ENCODE measurements around the gene SH3GL2.

SH3GL2 gene

GRCh38 chr9:17622141-17622540, 43.3 kb downstream of the SH3GL2 start:
- no peak overlapping the region for H3K4me3 ChIP-seq (replicated peaks in 1 of 2; ENCODE audit: low read depth in 2 of 2, low read length in 2 of 2)
- DNase-seq (ENCODE audit: low read depth in 2 of 2), result no peak
- no peak for TF ChIP-seq CTCF (IDR thresholded peaks at IDR 0.05; ENCODE audit: low read depth, low read length)

GRCh38 chr9:17622749-17623148, 43.9 kb downstream of the SH3GL2 start:
- no peak for TF ChIP-seq CTCF (IDR thresholded peaks at IDR 0.05; ENCODE audit: low read depth, low read length)
- no peak for DNase-seq (ENCODE audit: low read depth in 2 of 2)
- no peak overlapping the region for H3K4me3 ChIP-seq (replicated peaks in 1 of 2; ENCODE audit: low read depth in 2 of 2, low read length in 2 of 2)

- TF ChIP-seq CTCF (IDR thresholded peaks at IDR 0.05; ENCODE audit: low read depth, low read length), result no peak
- no peak for DNase-seq (ENCODE audit: low read depth in 2 of 2)
- H3K4me3 ChIP-seq (replicated peaks in 1 of 2; ENCODE audit: low read depth in 2 of 2, low read length in 2 of 2), result no peak overlapping the region
Observed at GRCh38 chr9:17623965-17624364, 45.1 kb downstream of the SH3GL2 start.

GRCh38 chr9:17624571-17624970, 45.7 kb downstream of the SH3GL2 start:
- DNase-seq (ENCODE audit: low read depth in 2 of 2), result no peak
- no peak overlapping the region for H3K4me3 ChIP-seq (replicated peaks in 1 of 2; ENCODE audit: low read depth in 2 of 2, low read length in 2 of 2)
- no peak for TF ChIP-seq CTCF (IDR thresholded peaks at IDR 0.05; ENCODE audit: low read depth, low read length)

GRCh38 chr9:17625644-17626388, 47.0 kb downstream of the SH3GL2 start:
- H3K4me3 ChIP-seq (replicated peaks in 1 of 2; ENCODE audit: low read depth in 2 of 2, low read length in 2 of 2), result no peak overlapping the region
- TF ChIP-seq CTCF (IDR thresholded peaks at IDR 0.05; ENCODE audit: low read depth, low read length), result no peak
- DNase-seq (ENCODE audit: low read depth in 2 of 2), result no peak

- no peak overlapping the region for H3K4me3 ChIP-seq (replicated peaks in 1 of 2; ENCODE audit: low read depth in 2 of 2, low read length in 2 of 2)
Observed at GRCh38 chr9:17627641-17628040, 48.8 kb downstream of the SH3GL2 start.

More at GRCh38 chr9:17627641-17628040, 48.8 kb downstream of the SH3GL2 start:
- TF ChIP-seq CTCF (IDR thresholded peaks at IDR 0.05; ENCODE audit: low read depth, low read length), result no peak
- no peak for DNase-seq (ENCODE audit: low read depth in 2 of 2)

Data from cardiac fibroblast (primary cell).